K562 (cell line): ENCODE results near the gene RNF13.

Experiments used
- MCM3 ChIP-seq: fragments of 450-650 bp; IDR thresholded peaks from 2 replicates; pipeline ENCODE4 v1.6.1; 2016
- ZC3H8 ChIP-seq: fragments of 450-650 bp; IDR thresholded peaks from 2 replicates; pipeline ENCODE4 v1.6.1; 2017
- ZNF175 ChIP-seq: fragments of 200-800 bp; sonication (Bioruptor generic); IDR thresholded peaks from 2 replicates; pipeline ENCODE4 v1.6.1; 2016; ENCODE audit warnings: low read depth, mild to moderate bottlenecking, missing genetic modification characterization, missing compliant biosample characterization
- TF ChIP-seq, protein P1 (sequence below), 3 experiments: IDR thresholded peaks in 2 of 3; conservative IDR thresholded peaks in 1 of 3; 2 replicates each; pipeline ENCODE4 v1.5.1; 2011 to 2012; ENCODE audit warnings: low read length in 3 of 3, mild to moderate bottlenecking in 3 of 3, control low read depth in 2 of 3, improper control_type of control experiment in 1 of 3, inconsistent platforms in 1 of 3, low read depth in 1 of 3, mixed read lengths in 1 of 3, moderate library complexity in 1 of 3; ENCODE audit not compliant: insufficient read depth in 2 of 3

DNA sequence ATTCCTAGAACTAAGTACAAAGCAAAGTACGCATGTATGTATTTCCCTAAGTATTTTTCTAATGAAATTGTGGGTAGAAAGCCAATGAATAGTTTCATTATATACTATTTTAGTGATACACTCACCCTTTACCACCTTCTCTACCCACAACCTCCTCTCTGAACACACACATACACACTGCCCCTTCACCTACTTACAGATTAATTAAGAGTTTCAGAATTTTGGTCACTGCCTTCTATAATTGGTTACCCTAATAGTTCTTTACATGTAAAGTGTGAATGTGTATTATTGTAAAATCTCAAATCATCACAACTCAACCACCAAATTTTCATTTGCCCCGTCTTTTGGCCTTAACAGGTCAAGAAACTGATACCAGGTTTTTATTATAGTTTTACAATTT, 150.5 kb downstream of the RNF13 start:
- TF ChIP-seq ZNF175 = no peak
- no peak for TF ChIP-seq MCM3
- no peak for TF ChIP-seq ZC3H8
- TF ChIP-seq, protein P1, sequence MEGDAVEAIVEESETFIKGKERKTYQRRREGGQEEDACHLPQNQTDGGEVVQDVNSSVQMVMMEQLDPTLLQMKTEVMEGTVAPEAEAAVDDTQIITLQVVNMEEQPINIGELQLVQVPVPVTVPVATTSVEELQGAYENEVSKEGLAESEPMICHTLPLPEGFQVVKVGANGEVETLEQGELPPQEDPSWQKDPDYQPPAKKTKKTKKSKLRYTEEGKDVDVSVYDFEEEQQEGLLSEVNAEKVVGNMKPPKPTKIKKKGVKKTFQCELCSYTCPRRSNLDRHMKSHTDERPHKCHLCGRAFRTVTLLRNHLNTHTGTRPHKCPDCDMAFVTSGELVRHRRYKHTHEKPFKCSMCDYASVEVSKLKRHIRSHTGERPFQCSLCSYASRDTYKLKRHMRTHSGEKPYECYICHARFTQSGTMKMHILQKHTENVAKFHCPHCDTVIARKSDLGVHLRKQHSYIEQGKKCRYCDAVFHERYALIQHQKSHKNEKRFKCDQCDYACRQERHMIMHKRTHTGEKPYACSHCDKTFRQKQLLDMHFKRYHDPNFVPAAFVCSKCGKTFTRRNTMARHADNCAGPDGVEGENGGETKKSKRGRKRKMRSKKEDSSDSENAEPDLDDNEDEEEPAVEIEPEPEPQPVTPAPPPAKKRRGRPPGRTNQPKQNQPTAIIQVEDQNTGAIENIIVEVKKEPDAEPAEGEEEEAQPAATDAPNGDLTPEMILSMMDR (IDR thresholded peaks at IDR 0.05 in 2 of 3, conservative IDR thresholded peaks at IDR 0.05 in 1 of 3; ENCODE audit: insufficient read depth in 2 of 3, low read depth in 1 of 3, low read length in 3 of 3) = no peak
